ENCODE measurements around the gene P2RX7. TPM values are rescaled to one million over a fixed set of nuclear protein-coding genes. Genes with fewer than 3 reads are reported as not detected.

The P2RX7 gene
- total and polyA plus RNA-seq, 9 of the 15 experiments (the other 6 are each of a cell fraction or from before 2014, with no cell fraction given) = 0.04 to 0.65 (median 0.30) TPM

DNA sequence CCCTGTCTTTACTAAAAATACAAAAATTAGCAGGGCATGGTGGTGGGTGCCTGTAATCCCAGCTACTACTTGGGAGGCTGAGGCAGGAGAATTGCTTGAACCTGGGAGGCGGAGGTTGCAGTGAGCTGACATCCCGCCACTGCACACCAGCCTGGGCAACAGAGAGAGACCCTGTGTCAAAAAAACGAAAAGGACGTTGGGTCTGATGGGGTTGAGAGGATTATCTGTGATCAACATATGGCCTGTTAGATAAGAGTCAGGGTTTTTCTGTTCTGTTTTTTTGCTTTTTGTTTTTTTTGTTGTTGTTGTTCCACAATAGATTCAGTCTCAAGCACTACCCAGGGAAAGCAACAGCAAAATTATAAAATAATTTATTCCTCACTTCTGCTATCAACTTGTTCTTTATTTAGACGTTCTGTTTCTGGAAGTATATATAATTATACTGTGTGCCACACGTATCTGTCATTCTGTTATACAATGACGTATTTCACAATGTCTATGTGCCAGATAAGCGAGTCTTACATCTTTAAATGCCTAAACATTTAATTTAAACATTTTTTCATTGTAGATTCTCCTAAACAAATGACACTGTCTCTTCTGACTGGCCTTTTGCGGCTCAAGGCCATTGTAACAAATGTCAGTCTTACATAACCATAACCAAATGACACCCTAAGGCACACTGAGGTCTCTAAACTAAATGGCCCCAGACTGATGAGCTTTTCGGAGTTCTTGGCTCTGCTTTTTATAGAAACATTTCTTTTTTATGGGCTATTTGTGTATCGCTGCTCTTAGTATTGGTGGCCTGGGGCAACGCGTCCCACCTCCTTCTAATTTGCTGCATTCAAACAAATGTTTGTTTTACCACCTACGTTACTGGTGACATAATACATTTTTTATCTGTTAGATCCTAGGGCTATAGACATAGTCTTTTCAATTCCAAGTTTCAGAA, 70.0 kb downstream of the P2RX7 start (continued):
- no peak for TF ChIP-seq ZBTB7A (IDR thresholded peaks at IDR 0.05; ENCODE audit: borderline replicate concordance, control insufficient read depth, low read depth, low read length)
- no peak for TF ChIP-seq WHSC1 (IDR thresholded peaks at IDR 0.05; ENCODE audit: low read length)
- TF ChIP-seq ZNF717 (CRISPR knock-in tag; IDR thresholded peaks at IDR 0.05) = no peak
- TF ChIP-seq EP300 (IDR thresholded peaks at IDR 0.05; ENCODE audit: low read length) = peak; percentile 85
- no peak for TF ChIP-seq ZNF445 (CRISPR knock-in tag; IDR thresholded peaks at IDR 0.05; ENCODE audit: low read depth)
- TF ChIP-seq FOS (IDR thresholded peaks at IDR 0.05; ENCODE audit: extremely low read depth, insufficient read length) = no peak
- no peak for TF ChIP-seq KLF6 (CRISPR knock-in tag; IDR thresholded peaks at IDR 0.05; ENCODE audit: borderline replicate concordance)
- TF ChIP-seq, protein P1, sequence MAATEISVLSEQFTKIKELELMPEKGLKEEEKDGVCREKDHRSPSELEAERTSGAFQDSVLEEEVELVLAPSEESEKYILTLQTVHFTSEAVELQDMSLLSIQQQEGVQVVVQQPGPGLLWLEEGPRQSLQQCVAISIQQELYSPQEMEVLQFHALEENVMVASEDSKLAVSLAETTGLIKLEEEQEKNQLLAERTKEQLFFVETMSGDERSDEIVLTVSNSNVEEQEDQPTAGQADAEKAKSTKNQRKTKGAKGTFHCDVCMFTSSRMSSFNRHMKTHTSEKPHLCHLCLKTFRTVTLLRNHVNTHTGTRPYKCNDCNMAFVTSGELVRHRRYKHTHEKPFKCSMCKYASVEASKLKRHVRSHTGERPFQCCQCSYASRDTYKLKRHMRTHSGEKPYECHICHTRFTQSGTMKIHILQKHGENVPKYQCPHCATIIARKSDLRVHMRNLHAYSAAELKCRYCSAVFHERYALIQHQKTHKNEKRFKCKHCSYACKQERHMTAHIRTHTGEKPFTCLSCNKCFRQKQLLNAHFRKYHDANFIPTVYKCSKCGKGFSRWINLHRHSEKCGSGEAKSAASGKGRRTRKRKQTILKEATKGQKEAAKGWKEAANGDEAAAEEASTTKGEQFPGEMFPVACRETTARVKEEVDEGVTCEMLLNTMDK (IDR thresholded peaks at IDR 0.05; ENCODE audit: borderline replicate concordance, insufficient read depth, low read depth, low read length, poor library complexity, severe bottlenecking) = no peak
- TF ChIP-seq HDAC2 (IDR thresholded peaks at IDR 0.05) = peak; percentile 65; the same call in 1 of the 2 replicates
- TF ChIP-seq, protein P2, sequence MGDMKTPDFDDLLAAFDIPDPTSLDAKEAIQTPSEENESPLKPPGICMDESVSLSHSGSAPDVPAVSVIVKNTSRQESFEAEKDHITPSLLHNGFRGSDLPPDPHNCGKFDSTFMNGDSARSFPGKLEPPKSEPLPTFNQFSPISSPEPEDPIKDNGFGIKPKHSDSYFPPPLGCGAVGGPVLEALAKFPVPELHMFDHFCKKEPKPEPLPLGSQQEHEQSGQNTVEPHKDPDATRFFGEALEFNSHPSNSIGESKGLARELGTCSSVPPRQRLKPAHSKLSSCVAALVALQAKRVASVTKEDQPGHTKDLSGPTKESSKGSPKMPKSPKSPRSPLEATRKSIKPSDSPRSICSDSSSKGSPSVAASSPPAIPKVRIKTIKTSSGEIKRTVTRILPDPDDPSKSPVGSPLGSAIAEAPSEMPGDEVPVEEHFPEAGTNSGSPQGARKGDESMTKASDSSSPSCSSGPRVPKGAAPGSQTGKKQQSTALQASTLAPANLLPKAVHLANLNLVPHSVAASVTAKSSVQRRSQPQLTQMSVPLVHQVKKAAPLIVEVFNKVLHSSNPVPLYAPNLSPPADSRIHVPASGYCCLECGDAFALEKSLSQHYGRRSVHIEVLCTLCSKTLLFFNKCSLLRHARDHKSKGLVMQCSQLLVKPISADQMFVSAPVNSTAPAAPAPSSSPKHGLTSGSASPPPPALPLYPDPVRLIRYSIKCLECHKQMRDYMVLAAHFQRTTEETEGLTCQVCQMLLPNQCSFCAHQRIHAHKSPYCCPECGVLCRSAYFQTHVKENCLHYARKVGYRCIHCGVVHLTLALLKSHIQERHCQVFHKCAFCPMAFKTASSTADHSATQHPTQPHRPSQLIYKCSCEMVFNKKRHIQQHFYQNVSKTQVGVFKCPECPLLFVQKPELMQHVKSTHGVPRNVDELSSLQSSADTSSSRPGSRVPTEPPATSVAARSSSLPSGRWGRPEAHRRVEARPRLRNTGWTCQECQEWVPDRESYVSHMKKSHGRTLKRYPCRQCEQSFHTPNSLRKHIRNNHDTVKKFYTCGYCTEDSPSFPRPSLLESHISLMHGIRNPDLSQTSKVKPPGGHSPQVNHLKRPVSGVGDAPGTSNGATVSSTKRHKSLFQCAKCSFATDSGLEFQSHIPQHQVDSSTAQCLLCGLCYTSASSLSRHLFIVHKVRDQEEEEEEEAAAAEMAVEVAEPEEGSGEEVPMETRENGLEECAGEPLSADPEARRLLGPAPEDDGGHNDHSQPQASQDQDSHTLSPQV (IDR thresholded peaks at IDR 0.05) = peak; percentile 38; the same call in 1 of the 2 replicates
- no peak for TF ChIP-seq ILF3 (IDR thresholded peaks at IDR 0.05; ENCODE audit: borderline replicate concordance)
- no peak for TF ChIP-seq FIP1L1 (IDR thresholded peaks at IDR 0.05; ENCODE audit: low read depth, low read length, poor library complexity, severe bottlenecking)
- TF ChIP-seq RFX5 (IDR thresholded peaks at IDR 0.05; ENCODE audit: low read depth, low read length) = no peak
- no peak for TF ChIP-seq YY1 (IDR thresholded peaks at IDR 0.05; ENCODE audit: borderline replicate concordance in 1 of 3, control insufficient read depth in 1 of 3, extremely low read depth in 1 of 3, insufficient read depth in 3 of 3, insufficient read length in 1 of 3, insufficient replicate concordance in 2 of 3, low read depth in 1 of 3, low read length in 2 of 3)
- TF ChIP-seq FOXJ2 (tag; IDR thresholded peaks at IDR 0.05) = peak; percentile 75
- TF ChIP-seq NCOA6 (IDR thresholded peaks at IDR 0.05) = no peak
- no peak for TF ChIP-seq ETS2 (tag; IDR thresholded peaks at IDR 0.05; ENCODE audit: borderline replicate concordance, poor library complexity, severe bottlenecking)
- no peak for TF ChIP-seq GTF2F1 (IDR thresholded peaks at IDR 0.05; ENCODE audit: low read depth, low read length)
- no peak for TF ChIP-seq ZSCAN29 (IDR thresholded peaks at IDR 0.05)
- TF ChIP-seq RAD51 (IDR thresholded peaks at IDR 0.05; ENCODE audit: borderline replicate concordance, low read depth) = no peak
- TF ChIP-seq ZBTB8A (IDR thresholded peaks at IDR 0.05; ENCODE audit: partially characterized antibody) = no peak
- TF ChIP-seq DACH1 (IDR thresholded peaks at IDR 0.05; ENCODE audit: partially characterized antibody) = no peak
